Measurements from ENCODE around the gene GRID1.

GRID1 gene

DNA sequence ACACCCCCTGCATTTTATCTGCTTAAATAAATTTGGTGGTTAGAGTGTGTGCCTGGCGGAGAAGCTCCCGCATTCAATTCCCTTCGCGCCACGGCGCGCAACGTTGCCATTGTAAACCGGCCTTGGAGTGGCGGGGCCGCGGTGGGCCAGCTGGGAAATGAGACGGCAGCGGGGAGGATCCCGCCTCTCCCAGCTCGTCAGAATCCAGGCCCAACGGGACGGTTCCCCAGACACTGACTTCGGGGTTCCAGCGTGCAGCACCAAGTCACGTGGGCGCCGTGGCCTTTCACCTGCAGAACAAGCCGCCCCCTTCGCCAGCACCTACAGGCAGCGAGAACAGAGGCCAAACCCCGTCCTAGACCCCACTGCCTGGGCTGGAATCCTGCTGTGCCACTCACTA lies 103.4 kb downstream of the GRID1 start:
- no peak for DNase-seq

DNA sequence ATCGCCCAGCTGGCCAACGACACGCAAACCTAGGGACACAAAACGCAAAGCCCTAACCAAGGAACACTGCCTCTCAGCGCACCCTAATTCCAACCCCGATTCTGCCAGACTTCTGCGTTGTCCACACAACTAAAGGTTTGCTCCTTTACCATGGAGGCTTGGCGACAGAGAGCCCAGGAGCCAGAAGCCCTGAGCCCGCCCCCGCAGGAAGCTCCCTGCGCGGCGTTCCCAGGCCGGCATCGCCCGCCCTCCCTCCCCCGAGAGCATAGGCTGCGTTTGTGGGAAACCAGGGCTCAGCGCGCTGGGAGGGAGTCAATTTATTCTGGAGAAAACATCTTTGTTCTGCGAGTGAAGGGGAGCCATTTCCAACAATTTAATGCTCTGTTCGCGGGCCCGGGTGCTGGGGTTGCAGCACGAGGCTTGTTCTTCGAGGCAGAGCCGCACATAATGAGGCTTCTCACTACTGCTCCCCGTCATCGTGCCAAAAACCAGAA lies 103.9 kb downstream of the GRID1 start:
- no peak for DNase-seq

DNA sequence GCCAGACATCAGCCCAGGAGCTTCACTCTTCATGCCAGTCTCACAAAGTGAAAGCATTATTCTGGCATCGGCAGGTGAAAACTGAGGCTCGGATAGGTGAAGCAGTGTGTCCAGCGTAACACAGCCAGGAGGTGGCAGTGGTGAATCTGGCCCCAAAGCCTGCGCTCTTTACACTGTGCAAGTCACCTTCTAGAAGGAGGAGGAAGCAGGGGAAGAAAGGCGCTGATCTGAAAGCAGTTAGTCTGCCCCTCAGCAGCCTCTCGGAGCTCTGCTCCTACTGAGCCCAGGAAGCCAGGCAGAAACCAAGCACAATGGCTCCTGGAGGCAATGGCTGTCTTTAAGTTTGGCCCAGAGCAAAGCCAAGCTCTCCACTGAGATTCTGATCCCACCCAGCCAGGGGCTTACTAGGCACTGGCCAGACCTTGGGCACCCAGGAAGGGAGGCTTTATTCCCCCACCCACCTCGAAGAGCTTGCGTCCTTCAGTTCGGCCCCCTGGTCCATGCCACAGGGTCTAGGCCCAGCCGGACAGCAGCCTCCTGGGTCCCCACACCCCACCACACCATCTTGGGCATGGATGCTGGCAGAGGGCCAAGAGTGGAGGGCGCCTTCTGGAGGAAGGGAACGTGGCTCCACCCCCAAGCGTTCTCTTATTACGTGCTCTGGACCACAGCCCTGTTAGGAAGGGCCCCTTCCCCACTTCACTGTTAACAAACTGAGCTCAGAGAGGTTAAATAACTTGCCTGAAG lies 104.5 kb downstream of the GRID1 start:
- DNase-seq: no peak

DNA sequence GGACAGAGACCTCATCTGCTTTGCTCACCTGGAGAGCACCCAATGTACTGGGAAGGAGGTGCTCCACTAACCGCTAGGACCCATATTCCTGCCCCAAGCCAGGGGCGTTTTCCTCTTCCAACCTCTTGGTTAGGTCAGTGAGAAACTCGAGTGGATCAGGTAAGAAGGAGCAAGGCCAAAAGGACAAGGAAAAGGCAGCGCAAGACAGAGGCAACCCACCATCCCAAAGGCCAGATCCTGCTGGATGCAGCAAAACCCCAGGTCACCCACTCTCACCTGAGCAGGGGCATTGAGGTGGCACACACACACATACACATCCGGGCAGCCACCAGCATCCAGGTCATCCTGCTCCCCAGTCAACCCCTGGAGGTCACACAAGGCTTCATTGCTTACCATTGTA lies 105.1 kb downstream of the GRID1 start:
- DNase-seq: no peak

DNA sequence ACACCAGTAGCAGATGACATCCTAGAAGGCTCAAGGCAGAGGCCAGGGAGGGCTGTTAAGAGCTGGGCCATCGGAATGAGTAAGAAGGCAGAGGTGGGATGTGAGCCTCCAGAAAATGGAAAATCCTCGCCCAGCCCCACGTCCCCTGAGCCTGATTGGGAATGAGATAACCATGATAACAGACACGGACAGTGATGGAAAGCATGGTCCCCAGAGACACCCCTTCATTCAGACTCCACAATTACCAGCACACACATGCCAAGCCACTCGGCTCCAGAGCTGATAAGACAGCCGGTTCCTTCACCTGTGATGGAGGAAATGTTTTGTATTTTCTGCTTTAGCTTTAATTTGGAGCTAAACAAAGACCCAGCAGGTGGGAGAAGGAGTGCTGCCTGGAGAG lies 106.0 kb downstream of the GRID1 start:
- DNase-seq: no peak

DNA sequence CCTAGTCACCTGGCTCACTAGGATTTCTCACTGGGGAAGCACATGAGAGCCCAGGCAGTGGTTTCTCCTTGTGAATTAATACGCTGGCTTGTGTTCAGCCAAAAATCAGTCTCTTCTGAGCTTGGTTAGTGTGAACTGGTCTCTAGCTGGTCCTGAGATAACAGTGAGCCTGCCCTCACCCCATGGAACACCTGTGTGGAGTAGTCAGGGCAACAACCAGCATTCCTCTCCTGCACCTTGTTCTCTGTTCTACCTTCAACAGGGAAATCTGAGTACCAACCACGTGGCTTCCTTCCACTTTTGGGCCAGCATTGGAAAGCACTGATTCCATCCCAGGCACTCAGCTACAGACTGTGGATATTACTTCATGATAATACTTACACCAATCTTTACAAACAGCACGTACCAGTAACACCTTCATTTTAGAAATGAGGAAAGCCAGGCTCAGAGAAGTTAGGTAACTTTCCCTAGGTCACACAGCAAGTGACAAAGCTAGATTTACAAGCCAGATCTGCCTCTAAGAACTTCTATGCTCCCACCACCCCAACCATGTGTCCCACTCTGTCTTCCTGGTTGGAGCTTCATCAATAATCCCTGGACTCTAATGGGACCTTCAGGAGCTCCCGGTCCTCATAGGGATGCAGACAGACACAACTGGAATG lies 106.6 kb downstream of the GRID1 start:
- no peak for DNase-seq

DNA sequence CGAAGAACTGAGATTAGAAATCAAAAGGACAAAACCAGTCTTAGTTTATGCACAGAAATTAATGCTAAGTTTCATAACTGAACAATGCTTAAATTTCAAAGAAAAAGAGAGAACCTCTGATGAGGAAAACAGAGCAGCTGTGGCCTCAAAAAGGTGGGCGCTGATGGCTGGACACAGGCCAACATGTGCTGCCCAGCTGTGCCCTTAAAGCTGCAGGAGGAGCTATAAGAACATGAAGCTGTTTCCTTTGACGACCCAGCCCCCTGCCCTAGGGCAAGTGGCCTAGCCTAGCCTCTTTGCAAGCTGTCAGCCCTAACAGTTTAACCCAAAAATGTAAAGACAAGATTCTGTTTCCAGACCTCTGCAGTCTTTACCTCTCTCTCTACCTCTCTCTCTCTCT lies 107.7 kb downstream of the GRID1 start:
- DNase-seq: no peak

DNA sequence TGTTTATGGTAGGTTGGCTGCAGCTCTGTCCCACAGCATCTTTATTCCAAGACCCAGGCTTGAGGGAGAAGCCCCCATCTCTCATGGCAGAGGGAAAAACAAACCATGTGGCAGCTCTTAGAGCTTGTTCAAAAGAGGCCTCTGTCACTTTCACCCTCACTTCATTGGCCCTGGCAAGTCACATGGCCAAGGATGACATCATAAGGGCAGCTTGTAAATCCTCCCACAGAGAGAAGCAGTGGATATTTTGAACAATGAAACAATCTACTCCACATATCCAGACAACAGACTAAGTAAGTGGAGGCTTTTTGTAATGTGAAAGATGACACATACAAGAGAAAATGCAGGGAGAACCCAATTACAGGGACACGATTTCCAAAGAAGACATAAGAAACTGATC lies 108.1 kb downstream of the GRID1 start:
- no peak for DNase-seq

DNA sequence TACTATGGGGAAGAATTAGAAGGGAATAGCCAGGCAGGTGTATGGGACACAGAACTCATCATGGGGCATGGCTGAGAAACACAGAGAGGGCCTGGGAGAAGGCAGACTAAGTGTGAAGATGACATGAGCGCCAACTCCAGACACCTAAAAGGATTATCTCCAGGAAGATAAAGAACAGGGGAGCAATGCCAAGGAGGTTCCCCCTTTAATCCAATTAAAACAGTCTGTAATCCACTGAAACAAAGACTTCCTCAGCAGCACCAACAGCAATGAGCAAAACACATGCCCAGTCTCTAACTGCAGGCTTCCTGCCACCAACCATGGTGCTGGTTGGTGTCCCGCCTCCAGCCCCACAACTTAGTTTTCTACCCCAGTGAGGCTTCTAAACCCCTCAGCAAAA lies 108.9 kb downstream of the GRID1 start:
- no peak for DNase-seq

DNA sequence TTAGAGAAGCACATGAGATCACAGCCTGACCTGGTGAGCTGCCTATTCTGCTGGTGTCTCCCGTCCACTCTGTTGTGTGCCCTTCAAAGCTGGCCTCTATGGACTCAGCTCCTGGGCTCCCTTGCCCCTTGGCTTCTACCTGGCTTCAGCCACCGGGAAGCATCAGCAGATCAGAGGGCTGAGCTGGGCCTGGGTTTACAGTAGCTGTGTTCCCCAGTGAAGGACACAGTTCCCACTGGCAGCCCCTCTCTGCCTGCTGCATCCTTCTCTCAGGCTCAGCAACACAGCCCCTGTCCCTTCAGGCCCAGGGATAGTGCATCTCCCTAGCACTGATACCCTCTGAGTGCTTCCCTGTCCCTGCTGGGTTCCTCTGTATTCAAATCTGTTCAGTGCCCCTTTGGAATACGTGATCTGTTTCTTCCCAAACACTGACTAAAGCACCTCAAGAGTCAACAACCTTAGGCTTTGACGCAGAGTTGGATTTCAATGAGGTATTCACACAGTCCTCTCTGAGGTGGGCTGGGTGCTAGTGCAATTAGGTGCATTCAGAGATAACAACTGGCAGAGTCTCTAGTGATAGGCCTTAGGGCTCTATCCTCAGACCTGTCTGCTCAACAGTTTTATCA lies 109.8 kb downstream of the GRID1 start:
- no peak for DNase-seq

DNA sequence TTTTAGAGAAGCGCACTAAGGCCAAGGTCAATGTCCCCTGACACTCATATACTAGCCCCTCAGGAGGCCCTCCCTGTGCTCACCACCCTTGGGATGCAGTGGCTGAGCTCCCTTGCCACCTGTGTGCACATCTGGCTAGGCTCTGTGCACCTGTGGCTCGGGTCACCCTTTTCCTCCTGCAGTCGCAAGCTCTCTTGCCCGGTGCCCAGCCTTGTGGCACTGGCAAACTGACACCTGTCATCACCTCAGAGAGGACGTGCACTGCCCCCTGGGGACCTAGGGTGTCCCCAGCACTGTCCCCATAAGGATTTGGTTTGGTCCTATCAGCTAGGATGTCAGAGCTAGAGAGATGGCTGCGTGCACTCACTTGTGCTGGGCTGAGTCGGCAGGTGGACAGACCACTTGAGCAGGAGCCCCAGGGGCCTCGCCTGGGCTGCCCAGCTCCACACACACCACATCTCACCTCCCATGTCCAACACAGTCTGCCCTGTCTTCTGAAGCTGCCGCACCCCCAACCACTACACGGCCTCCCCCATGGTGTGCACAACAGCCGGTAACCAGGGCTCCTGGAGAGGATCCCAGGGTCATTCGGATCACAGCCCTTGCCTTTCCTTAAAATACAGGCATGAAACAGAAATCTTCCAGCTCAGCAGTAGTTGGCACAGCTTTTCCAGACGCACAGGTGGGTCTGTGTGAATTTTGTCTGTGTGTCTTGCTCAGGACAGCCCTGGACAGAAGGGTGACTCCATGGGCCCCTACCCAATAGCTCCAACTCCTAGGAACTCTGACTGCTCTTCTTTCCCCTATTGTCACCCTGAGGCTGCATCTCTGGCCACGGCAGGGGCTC lies 111.0 kb downstream of the GRID1 start:
- no peak for DNase-seq

DNA sequence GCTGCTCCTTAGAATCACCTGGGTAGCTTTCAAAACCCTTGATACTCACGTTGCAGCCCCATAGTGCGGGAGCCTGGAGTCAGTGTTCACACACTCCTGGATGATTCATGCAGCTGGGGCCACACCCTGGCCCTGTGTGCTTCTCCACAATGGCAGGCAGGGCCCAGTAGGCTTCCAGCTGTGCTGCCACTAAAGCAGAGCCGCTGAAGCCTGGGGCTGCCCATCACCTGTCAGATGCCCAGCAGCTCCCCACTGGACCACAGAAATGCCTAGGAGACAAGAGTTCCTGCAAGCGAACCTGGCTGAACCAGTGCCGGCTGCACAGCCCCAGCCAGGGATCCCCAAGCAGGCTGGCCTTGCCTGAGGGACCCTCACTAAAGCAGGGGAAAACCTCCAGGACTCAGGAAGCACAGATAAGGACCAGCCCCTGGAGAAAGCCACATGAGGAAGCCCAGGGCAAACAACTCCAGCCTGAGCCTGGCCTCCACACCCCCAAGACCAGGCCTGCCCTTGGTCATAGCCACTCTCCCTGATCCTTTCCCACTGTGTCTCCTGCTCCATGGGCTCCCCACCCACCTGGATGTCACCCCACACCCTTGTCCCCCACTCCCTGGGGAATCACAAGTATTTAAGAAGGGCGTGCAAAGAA lies 111.9 kb downstream of the GRID1 start:
- no peak for DNase-seq

DNA sequence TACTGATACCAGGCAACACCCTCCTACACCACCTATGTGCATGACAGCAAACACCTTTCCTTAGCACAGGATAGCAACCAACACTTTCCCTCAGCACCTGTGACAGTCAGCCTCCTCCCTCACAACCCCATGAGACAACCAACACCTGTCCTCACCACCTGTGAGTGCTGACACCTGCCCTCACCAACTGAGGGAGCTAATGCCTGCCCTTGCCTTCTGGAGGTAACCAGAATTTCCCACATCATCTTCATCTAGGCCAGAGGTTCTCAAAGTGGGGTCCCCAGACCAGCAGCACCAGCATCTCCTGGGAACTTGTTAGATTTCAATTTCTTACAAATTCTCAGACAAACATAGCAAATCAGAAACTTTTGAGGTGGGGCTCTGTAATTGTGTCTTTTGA lies 112.5 kb downstream of the GRID1 start:
- DNase-seq: no peak

DNA sequence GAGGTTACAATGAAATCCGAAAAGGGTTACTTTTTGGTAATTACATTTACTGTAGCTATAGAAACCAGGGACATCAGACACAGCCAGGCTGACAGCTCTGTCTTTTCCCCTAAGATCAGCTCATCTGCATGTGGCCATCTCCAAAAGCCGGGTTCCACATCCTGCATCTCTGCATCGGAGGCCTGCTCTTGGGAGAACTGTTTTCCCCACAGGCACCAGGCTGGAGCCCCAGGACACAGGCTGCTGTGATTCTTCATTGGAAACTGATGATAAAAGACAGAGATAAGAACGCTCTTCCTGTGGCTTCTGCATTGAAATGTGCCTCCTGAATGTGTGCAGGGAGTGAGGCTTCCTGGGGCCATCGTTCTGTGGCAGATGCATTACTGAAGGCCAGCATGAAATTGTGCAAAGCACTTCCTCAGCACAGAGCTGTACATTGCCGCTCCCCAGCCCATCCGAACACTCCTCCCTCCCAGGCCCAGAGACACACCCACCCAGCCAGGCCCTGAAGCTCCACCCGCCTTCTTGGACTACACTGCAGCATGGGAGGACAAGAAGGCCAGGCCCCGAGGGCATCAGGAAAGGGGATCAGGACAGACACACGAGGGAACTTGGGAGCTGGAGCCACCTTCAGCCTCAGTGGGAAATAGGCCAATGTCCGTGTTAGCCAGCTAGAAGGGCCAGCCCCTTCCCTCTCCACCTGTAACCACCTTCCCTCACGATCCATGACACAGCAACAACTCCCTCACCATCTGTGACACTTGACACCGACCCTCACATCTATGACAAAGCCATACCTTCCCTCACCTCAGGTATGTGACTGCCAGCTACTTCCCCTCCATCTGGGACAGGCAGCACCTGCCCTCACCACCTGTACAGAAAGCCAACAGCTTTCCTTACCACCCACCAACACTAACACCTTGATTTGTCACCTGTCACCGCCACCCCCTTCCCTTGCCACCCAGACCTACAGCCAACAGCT lies 113.2 kb downstream of the GRID1 start:
- no peak for DNase-seq

DNA sequence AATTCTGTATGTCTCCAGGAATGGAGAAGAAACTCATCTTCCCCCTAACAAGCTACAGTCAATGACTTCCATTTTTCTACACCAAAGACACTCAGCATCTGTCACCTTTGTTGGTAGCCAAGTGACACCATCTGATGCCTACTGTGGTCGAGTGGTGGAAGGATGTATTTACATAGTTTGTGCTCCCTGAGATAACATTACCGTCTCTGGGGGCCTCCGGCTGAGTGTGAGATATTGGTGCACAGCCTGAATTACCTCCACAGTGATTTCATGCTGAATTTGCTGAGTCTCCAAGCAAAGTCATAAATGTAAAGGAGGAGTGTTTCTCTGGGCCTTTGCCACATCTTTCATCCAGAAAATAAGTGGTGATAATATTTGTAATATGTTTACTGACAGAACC lies 114.0 kb downstream of the GRID1 start:
- DNase-seq: no peak

DNA sequence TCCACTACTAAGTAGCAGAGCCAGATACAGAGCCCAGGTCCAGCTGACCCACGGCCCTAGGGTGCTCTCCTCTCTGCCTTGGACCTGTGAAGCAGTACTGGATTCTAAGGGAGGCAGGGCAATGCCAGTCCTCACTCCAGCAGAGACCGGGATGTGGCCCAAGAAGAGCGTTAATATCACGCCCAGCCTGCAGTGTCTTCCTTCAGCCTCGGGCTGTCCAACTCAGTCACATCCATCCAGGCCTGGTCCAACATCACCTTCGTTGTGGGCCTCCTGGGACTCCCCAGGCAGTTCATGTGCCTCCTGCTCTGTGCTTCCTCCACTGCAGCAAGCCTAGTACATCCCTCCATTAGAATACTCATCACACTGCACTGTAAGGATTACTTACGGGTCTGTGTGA lies 114.5 kb downstream of the GRID1 start:
- no peak for DNase-seq

DNA sequence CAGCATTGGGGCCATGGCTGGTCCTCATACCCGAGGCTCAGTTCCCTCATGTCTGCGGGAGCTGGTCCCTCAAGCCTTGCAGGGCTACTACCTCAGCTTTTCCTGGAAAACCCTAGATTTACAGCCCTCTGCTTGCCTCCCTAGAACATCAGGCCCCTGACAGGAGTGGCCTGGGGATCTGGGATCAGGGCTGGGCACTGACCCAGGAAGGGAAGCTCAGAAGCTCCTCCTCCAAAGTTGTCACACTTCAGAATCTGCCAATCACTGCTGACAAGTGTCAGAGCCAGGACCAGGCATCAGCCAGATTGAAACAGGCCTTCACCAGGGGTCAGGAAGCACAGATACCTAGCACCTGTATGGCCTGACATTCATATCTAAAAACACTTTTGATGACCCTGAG lies 115.2 kb downstream of the GRID1 start:
- no peak for DNase-seq

DNA sequence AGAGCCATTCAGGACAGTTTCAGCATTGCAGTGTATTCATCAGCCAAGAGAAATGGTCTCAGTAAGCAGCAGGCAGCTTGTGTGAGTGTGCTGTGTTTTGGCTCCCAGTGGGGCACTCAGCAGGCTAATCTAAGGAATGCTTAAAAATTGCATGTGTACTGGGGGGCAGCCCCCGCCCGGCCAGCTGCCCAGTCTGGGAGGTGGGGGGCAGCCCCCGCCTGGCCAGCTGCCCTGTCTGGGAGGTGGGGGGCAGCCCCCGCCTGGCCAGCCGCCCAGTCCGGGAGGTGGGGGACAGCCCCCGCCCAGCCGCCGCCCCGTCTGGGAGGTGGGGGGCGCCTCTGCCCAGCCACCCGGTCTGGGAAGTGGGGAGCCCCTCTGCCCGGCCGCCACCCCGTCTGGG lies 116.2 kb downstream of the GRID1 start:
- DNase-seq: no peak

DNA sequence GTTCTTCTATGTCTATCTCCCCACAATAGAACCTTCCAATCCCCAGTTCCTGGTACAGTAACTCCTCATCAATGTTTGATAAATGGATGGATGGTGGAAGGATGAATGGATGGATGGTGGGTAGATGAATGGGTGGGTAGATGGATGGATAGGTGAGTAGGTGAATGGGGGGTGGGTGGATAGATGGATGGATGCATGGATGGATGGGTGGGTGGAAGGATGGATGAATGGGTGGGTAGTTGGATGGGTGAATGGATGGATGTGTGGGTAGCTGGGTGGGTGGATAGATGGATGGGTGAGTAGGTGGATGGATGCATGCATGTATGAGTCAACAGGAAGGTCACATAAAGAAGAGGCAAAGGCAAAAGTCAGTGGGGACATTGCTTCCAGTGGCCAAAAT lies 116.8 kb downstream of the GRID1 start:
- DNase-seq: no peak

DNA sequence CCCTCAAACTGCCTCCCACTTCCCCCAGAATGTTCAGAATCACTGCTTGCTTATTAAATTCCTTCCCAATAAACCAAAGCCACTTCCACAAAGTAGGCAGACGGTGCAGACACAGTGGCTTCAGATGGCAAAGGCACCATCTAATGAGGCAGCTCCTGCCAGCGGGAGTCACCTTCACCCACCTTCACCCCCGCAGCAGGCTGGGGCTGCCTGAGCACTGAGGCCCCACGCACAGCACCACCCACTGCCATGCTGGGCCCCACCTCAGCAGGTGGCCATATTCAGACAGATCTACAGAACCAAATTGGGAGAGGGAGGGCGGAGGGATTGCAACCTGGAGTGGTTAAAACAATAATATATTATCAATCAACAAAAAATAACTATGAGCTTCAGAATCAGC lies 118.5 kb downstream of the GRID1 start:
- DNase-seq: no peak

DNA sequence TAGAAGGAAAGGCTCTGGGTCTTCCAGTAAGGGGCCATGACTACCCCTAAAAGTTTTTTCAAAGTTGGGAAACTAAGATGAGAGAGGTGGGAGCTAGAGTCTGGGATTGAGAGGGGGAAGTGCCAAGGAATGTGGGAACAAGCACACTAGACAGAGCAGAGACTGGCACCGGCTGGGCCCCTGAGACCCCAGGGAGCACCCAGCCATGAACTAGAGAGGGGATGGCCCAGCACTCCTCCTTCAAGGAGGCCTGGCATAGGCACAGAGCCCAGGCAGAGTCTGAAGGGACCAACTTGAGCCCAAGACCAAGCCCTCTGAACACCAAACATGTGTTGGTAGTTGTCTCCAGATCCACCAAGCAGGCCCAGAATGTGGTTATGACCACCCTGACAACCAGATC lies 119.0 kb downstream of the GRID1 start:
- no peak for DNase-seq

DNA sequence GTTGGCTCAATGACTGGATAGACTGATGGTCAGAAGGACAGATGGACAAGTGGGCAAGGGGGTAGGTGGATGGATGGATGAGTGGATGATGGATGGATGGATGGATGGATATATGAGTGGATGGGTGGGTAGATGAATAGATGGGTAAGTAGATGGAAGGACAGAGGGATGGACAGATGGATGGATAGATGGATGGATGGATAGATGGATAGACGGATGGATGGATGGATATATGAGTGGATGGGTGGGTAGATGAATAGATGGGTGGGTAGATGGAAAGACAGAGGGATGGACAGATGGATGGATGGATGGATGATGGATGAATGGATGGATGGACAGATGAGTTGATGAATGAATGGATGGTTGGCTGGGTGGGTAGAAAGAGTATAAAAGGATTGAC lies 119.5 kb downstream of the GRID1 start:
- DNase-seq: no peak

Measured in NCI-H1048 (cell line).